OCI-LY1 (cell line): Measurements from ENCODE around the gene TLK1.

ENCODE experiments used
- H2AFZ ChIP-seq: fragments of 200-600 bp; sonication (generic), shearing (Covaris generic); 2 replicates; pipeline ENCODE4 v1.6.0; 2014; ENCODE audit warnings: antibody characterized with exemption, mild to moderate bottlenecking, low read length
- H3F3A ChIP-seq: fragments of 200-600 bp; sonication (generic), shearing (Covaris generic); 2 replicates; pipeline ENCODE4 v1.6.0; 2014; ENCODE audit warnings: mild to moderate bottlenecking, antibody characterized with exemption, low read length, moderate library complexity; ENCODE audit not compliant: insufficient read depth
- H3K27ac ChIP-seq: fragments of 200-600 bp; sonication (generic); 2 replicates; pipeline ENCODE4 v1.5.1; 2014; ENCODE audit warnings: low read length, mixed run types, mild to moderate bottlenecking, low read depth; ENCODE audit not compliant: poor library complexity, severe bottlenecking
- H3K27me3 ChIP-seq: fragments of 200-600 bp; sonication (generic); 2 replicates; pipeline ENCODE4 v1.6.0; 2014; ENCODE audit warnings: antibody characterized with exemption, mild to moderate bottlenecking, low read length, moderate library complexity; ENCODE audit not compliant: insufficient read depth
- H3K36me3 ChIP-seq: fragments of 200-600 bp; sonication (generic); 2 replicates; pipeline ENCODE4 v1.6.1; 2014; ENCODE audit warnings: mild to moderate bottlenecking, antibody characterized with exemption, low read length, moderate library complexity, mixed read lengths; ENCODE audit not compliant: insufficient read depth
- H3K4me1 ChIP-seq: fragments of 200-600 bp; sonication (generic); 2 replicates; pipeline ENCODE4 v1.5.1; 2014; ENCODE audit warnings: mild to moderate bottlenecking, low read length, moderate library complexity; ENCODE audit not compliant: insufficient read depth, severe bottlenecking
- H3K4me2 ChIP-seq: fragments of 200-600 bp; sonication (generic), shearing (Covaris generic); 2 replicates; pipeline ENCODE4 v1.6.1; 2014; ENCODE audit warnings: low read length
- H3K4me3 ChIP-seq: fragments of 200-600 bp; sonication (generic); 2 replicates; pipeline ENCODE4 v1.5.1; 2014; ENCODE audit warnings: low read length, low read depth, mild to moderate bottlenecking, mixed read lengths; ENCODE audit not compliant: poor library complexity, severe bottlenecking
- H3K79me2 ChIP-seq: fragments of 200-600 bp; shearing (Covaris generic); 2 replicates; pipeline ENCODE4 v1.6.1; 2016; ENCODE audit warnings: mixed run types, low read length, mixed read lengths; ENCODE audit not compliant: insufficient read depth
- H3K9ac ChIP-seq: fragments of 200-600 bp; sonication (generic), shearing (Covaris generic); 2 replicates; pipeline ENCODE4 v1.6.1; 2014; ENCODE audit warnings: mild to moderate bottlenecking, low read length, mixed read lengths
- H3K9me2 ChIP-seq: fragments of 200-600 bp; sonication (generic), shearing (Covaris generic); 2 replicates; pipeline ENCODE4 v1.6.1; 2014; ENCODE audit warnings: low read depth, mild to moderate bottlenecking, low read length, mixed read lengths
- H3K9me3 ChIP-seq: fragments of 200-600 bp; shearing (Covaris generic); 2 replicates; pipeline ENCODE4 v1.6.1; 2014; ENCODE audit warnings: low read length, mixed read lengths
- H4K20me1 ChIP-seq: fragments of 200-600 bp; sonication (generic), shearing (Covaris generic); 2 replicates; pipeline ENCODE4 v1.6.0; 2016; ENCODE audit warnings: mild to moderate bottlenecking, low read length; ENCODE audit not compliant: insufficient read depth
- EZH2 ChIP-seq: fragments of 200-600 bp; sonication (generic), shearing (Covaris generic); IDR thresholded peaks from 2 replicates; pipeline ENCODE4 v1.8.0; 2017; ENCODE audit warnings: borderline replicate concordance, mixed run types, mild to moderate bottlenecking, antibody characterized with exemption, low read length, moderate library complexity, mixed read lengths
- TF ChIP-seq, protein P1 (sequence below): fragments of 200-600 bp; sonication (generic), shearing (Covaris generic); IDR thresholded peaks from 2 replicates; pipeline ENCODE4 v1.5.1; 2017; ENCODE audit warnings: mild to moderate bottlenecking, antibody characterized with exemption, low read length, moderate library complexity, mixed read lengths

The TLK1 gene

DNA sequence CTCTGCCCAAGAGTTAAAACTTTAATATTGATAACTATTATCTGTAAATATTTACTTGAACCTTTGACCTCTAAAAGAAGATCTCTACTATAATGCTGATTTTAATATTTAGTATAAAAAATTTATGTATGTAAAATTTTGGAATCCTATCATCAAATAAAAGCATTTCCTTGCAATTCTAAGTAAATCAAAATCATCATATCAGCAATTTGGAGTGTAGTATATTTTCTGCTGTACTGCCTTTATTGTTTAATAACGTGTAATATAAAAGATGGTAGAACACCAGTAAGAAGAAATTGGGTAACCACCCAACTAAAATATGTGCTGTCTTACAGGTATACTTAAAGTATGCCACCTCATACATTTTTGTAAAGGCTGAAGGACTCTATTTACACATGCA, 94.6 kb downstream of the TLK1 start:
- Histone ChIP-seq H3K27ac (no peak overlapping the region), H3K27me3 (no peaks in the 10 kb centered on the region), H3K36me3 (peaks cover 37% of the 10 kb centered on the region), H3K4me2 (no peak overlapping the region), H4K20me1 (no peaks in the 10 kb centered on the region), H3K4me1 (no peaks in the 10 kb centered on the region), H3K4me3 (no peak overlapping the region), H3K79me2 (peaks cover 16% of the 10 kb centered on the region), H3K9me2 (no peaks in the 10 kb centered on the region), H3K9ac (no peak overlapping the region), H2AFZ (no peak overlapping the region), H3F3A (no peaks in the 10 kb centered on the region), H3K9me3 (no peaks in the 10 kb centered on the region)
- no peak for TF ChIP-seq EZH2
- TF ChIP-seq, protein P1, sequence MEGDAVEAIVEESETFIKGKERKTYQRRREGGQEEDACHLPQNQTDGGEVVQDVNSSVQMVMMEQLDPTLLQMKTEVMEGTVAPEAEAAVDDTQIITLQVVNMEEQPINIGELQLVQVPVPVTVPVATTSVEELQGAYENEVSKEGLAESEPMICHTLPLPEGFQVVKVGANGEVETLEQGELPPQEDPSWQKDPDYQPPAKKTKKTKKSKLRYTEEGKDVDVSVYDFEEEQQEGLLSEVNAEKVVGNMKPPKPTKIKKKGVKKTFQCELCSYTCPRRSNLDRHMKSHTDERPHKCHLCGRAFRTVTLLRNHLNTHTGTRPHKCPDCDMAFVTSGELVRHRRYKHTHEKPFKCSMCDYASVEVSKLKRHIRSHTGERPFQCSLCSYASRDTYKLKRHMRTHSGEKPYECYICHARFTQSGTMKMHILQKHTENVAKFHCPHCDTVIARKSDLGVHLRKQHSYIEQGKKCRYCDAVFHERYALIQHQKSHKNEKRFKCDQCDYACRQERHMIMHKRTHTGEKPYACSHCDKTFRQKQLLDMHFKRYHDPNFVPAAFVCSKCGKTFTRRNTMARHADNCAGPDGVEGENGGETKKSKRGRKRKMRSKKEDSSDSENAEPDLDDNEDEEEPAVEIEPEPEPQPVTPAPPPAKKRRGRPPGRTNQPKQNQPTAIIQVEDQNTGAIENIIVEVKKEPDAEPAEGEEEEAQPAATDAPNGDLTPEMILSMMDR: no peak

DNA sequence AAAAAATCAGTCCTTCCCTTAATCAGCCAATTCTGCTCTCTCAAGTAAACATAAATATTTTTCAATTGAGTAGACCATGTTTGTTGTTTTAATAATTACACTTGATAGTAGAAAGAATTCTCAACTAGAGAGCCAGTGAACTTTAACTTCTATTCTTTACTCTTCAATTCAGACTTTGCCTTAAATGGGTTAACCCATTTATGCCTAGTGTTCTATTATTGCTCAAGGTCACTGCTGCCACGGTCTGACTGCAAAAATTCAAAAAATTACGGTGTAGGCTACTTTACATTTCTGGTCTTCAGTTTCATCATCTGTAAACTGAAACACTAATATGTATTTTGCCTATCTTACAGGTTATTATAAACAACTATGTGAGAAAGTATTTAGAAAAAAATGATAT, 103.1 kb downstream of the TLK1 start:
- no peaks in the 10 kb centered on the region for H3K27me3 ChIP-seq
- peaks cover 92% of the 10 kb centered on the region for H3K36me3 ChIP-seq
- H3K9me2 ChIP-seq: no peaks in the 10 kb centered on the region
- no peak overlapping the region for H3K4me3 ChIP-seq
- no peaks in the 10 kb centered on the region for H3K4me1 ChIP-seq
- H3K27ac ChIP-seq: no peak overlapping the region
- no peaks in the 10 kb centered on the region for H3K9me3 ChIP-seq
- no peaks in the 10 kb centered on the region for H3F3A ChIP-seq
- H2AFZ ChIP-seq: no peak overlapping the region
- TF ChIP-seq EZH2: no peak
- TF ChIP-seq, protein P1: no peak
- no peak overlapping the region for H3K4me2 ChIP-seq
- H4K20me1 ChIP-seq: no peaks in the 10 kb centered on the region
- H3K9ac ChIP-seq: no peak overlapping the region
- H3K79me2 ChIP-seq: no peaks in the 10 kb centered on the region; the same call in 1 of the 2 replicates

DNA sequence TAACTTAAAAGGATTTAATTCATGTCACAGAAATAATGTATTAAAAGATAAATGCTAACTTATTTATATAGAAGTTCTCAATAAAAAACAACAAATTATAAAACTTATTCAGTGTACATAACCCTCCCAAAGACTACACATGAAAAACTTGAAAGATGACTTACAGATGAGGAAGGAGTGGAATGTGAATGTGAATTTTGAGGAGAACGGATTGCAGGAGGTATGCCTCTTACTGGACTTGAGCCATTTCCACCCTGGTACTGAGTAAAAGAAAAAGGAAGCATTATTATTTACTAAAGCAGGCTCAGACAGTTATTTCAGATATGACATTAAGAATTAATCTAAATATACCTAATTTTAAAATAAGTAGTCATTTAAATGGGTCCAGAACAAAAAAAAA, 104.4 kb downstream of the TLK1 start:
- Histone ChIP-seq H3K4me3 (no peak overlapping the region), H3K4me1 (no peaks in the 10 kb centered on the region), H3K36me3 (peaks cover 97% of the 10 kb centered on the region), H3K27ac (no peak overlapping the region), H3K79me2 (no peaks in the 10 kb centered on the region; the same call in 1 of the 2 replicates), H3K9ac (no peak overlapping the region), H3K9me2 (no peaks in the 10 kb centered on the region), H3F3A (no peaks in the 10 kb centered on the region), H2AFZ (no peak overlapping the region), H3K27me3 (no peaks in the 10 kb centered on the region), H3K4me2 (no peak overlapping the region), H3K9me3 (no peaks in the 10 kb centered on the region), H4K20me1 (no peaks in the 10 kb centered on the region)
- TF ChIP-seq EZH2: no peak
- TF ChIP-seq, protein P1: no peak
